NCI-H510A (cell line): ENCODE measurements around the gene HSD11B1.

Experiments used
- DNase-seq: peaks from one replicate; lab custom pipeline; 2025; lab: John Stamatoyannopoulos, UW

HSD11B1 gene

GRCh38 chr1:209704584-209704983, at the start of gene HSD11B1:
HSD11B1 (plus strand) TSS chr1:209704846; CDS start chr1:209704943, 97 bp downstream.
- DNase-seq: no peak

DNA sequence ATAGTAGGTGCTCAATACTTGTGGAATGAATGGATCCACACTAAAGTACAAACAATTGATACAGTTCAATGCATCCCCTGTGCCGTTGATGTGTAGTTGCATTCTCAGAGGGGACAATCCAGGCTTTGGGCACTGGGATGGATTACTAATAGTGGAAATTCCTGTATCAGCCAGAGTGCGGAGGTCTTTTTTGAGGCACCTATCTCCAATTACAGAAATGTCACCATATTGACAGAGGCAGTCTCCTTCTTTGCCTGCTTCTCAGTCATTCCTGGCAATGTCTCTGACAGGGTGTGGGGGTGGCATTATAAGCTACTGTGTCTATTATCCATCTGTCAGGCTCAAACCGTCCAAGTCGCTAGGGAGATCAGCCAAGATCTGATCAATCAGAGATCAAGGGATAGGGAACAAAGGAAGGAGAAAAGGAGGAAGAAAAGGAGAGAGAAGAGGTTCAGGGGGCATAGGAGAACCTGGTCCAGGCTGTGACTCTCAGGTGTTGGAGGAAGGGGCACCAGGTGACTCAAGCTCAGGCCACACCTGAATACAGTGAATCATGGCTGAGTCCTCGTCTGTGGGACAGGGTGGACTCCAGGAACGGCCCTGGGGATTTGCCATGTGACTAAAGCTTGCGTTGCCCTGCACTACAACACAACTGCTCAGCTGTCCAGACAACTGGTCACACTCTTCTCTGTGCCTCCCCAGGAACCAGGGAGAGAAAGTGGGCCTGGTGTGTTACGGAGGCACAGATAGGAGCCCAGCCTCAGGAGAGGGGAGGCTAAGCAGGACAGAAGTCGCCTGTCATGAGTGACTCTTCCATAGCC, 49.0 kb upstream of the HSD11B1 start:
- DNase-seq: no peak

DNA sequence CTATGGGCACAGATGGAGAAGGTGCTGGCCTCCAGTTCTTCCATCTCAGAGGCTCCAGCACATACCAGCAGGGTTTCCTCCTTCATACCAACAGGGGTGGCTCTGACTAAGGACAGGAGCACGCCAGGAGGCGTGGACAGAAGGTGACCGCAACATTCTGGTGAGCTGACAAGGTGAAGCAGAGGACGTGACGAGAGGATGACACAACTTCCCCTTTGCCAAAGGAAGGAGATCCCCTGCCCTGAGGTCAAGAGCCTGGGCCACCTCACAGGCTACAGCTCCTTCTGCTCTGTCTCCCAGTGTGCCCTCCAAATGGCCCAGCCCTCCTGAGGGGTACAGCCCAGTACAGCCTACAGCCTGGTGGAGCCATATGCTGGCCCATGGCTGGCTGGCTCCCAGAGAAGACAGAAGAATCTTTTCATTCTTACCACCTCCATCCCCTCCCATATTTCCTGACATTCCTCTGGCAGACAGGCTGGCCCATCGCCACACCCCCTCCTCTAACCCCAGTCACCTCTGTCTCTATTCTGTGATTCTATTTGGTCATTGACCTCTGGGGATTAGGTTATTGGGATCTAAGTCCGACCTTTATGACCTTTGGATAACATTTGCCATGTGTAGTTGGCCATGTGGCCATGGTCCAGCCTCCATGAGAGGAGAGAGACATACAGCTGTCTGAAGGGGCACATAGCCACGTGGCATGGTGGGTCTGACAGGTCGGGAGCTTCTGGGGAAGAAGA, 47.3 kb upstream of the HSD11B1 start:
- DNase-seq: no peak

GRCh38 chr1:209657918-209658317, 46.7 kb upstream of the HSD11B1 start:
- no peak for DNase-seq

GRCh38 chr1:209659909-209660308, 44.7 kb upstream of the HSD11B1 start:
- DNase-seq: no peak

DNA sequence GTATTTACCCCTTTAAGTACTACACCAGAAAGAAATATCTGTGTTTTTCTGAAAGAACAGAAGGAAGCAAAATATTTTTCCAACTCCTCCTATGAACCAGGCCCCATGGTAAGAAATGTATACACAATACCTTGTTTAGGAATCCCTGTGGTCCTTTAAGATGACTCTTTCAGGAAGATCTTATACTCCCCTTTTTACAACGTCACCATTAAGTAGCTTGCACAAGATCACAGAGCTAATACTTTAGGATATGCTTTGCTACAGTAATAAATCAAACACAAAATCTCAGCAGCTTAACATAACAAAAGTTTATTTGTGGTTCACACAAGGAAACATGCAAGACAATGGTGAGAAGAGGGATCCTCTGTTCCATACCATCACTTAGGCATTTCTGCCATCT, 43.6 kb upstream of the HSD11B1 start:
- no peak for DNase-seq

GRCh38 chr1:209662879-209663327, 41.7 kb upstream of the HSD11B1 start:
- no peak for DNase-seq

DNA sequence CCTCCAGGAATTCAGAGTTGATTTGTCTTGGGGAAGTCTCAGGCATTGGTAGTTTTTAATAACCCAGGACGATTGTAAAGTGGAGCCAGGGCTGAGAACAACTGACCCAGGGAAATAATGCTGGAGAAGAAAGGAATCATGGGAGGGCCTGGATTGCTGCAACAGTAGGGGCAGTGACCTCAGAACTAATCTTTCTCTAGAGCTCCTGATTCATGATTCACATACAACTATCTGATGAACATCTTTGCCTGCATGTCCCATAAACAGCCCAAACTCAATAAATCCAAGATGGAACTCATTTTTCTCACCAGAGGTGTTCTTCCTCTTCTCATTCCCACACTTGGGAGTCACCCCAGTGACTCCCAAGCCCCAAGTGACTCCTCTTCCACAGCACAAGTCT, 37.5 kb upstream of the HSD11B1 start:
- no peak for DNase-seq

DNA sequence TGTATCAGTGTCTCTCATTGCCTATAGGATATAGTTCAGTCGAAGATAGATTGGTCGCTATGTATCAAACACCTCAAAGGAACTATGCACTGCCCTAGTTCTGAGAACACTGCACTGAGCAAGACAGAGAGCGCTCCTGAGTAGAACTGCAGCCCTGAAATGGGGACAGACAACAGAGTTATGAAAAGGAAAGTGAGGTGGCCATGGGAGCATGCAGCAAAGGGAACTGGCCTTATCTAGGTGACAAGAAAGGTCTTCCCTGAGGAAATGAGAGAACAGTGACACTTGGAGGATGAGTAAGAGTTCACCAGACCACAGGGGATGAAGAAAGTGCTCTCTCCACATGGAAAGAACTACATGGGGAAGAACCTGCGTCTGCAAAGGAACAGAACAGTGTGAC, 36.9 kb upstream of the HSD11B1 start:
- no peak for DNase-seq

GRCh38 chr1:209670441-209671082, 34.1 kb upstream of the HSD11B1 start:
- DNase-seq: no peak

DNA sequence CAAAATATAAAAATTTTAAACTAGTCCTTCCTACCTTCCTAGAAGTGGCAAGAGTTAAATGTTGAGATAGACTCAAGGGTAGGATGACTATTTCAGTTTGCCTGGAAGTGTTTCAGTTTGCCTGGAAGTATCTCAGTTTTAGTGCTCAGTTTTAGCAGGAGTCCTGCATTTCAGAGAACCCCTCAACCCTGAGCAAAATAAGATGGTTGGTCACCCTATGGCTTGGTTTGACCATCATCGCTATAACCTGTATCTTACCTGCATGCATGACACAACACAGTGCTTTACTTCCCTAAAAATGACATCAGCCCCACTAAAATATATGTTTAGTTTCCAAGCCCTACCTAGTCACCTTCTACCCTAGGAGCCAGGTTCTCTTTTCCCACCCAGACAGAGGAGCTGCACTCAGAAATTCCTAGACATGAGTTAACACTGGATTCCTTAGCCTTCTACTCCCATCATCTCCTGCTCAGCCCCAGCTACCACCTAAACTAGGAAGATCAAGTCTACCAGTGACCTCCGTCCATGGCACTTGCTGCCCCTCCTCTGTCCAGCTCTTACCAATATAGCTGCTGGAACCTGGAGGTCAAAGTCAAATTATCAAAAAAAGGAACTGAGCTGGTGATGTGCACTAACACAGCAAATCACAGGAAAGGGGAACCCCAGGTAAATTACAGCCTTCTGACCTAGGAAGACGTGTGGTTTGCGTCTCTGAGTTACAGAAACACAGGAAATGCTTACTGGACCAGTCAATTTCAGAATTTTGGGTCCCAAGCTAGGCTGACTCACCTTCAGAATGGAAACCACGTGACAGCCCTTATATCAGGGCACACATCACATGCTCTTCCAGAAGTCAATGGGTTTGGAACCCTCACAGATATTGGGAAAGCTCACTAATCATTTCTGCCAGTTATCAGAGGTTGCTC, 31.7 kb upstream of the HSD11B1 start:
- no peak for DNase-seq

DNA sequence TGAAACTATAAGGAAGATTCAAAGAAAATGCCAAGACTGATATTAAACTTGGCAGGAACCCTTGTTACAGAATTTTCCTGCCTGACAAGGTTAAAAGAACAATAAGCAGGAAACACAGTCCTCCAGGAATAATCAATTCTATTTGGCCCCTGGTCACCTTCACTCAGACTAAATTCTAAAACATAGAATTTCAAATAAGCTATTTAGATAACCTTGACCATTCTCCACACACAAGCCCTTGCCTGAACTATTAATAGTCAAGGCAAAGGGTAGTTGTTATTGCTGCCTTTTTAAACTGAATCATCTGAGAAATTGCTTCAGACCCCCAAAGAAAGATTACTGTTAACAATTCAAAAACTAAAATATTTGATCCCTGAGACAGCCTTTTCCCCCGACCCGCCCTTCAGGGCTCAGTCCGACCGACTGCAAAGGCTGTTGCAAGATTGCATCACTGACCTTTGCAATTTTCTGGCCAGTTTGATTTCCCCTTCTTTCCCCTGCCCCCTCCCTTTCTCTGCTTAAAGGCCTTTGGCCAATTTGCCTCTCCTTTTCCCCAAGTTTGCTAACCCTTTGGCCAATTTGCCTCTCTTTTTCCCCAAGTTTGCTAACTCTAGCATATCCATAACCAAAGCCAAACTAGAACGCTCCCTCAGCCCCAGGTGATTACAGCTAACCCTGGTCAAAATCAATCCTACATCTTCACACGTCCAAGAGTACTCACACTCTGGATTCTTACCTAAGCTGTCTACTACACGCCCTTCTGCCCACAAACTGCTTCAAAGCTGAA, 30.8 kb upstream of the HSD11B1 start:
- no peak for DNase-seq

DNA sequence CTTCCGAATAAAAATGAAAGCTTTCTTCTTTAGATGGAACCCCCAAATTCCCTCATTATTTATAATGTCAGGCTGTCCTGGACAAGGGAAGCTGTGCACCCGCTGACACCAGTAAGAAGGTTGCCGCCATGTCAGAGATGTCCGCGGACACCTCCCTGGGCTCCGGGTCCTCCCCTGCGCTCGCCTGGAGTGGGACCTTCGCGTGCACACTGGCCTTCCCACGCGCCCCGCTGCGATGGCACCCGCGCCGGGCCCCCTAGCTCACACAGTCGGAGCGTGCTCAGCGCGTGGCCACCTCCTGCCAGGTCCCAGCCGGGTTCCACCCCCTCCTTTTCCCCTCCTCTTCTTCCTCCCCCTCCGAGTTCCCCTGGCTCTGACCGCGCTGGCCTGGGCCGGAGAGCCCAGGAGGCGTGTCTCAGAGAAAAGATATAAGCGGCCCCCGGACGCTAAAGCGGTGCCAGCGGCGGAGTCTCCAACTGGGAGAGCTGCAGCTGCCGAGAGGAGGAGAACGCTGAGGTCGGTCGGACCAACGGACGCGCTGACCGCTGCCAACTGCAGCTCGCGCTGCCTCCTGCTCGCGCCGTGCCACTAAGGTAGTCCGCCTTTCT, 29.6 kb upstream of the HSD11B1 start, which contains the start of gene G0S2:
Gene G0S2, plus strand, starts transcription at position 456 of the 608 bp plus-strand sequence. CDS start 273 bp downstream, outside the sequence.
- peak; percentile 53 for DNase-seq

GRCh38 chr1:209675565-209676154, 29.0 kb upstream of the HSD11B1 start:
- peak; percentile 24 for DNase-seq

DNA sequence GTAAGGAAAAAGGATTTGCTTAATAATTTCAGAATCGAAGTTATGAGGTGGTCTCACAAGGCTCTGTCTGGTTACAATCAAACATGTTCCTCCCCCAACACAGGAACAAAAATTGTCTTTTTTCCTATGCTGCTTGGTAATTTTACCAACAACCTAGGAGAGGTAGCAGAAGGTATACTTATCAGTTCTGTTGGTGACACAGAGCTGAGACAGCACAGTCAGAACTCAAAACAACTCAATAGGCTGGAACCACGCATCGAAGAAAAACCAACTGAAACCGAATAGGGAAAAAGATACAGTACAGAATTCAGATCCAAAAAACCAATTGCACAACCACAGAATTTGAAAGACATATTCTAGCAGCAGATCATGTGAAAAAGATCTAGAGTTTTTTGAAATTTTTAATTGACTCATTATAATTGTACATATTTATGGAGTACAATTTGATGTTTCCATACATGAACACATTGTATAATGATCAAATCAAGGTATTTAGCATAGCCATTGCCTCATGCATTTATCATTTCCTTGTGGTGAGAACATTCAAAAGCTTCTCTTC, 25.6 kb upstream of the HSD11B1 start:
- DNase-seq: no peak

DNA sequence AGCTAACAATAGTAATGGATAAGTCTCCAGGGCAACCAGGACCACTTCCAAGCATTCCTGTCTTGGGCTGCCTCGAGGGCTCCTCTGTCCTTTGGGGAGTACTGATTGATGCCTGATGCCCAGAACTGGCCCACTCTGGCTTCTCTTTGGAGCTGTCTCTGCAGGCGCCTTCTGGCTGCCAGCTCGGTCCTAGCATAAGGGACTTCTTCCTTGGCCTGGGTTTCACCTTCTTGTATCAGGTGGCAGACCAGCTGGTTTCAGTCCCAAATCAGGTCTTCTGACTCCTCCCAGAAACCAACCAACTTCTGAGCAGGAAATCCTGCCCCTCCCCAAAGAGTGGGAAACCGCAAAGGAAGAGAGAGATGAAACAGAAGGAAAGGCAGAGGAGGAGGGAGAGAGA, 18.8 kb upstream of the HSD11B1 start:
- no peak for DNase-seq

GRCh38 chr1:209686322-209686721, 18.3 kb upstream of the HSD11B1 start:
- DNase-seq: no peak

DNA sequence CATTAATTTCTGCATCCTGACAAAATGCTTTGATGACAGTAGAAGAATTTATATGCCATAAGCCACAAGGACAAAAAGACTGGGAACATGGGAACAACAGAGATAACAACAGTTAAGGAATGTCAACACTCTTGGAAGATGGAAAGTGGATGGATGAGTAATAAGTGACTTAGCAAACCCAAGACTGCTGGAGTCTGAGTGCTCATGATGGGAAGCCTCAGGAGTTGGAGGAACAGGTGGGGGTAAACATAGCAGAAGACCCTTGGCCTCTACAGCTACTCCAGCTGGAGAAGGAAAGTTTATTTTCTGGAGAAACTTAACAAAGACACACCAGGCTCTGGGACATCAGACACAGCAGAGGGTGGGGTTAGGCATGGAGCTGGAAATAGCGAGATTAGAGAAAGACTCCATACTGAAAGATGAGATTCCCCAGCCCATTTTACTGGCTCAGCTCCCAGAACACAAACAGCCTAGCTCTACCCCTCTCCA, 15.9 kb upstream of the HSD11B1 start:
- DNase-seq: no peak

- DNase-seq: peak; percentile 5
These were observed 15.2 kb upstream of the HSD11B1 start for GRCh38 chr1:209689477-209689876.
